ENCODE data around the gene MBNL3. TPM values are rescaled to one million over a fixed set of nuclear protein-coding genes. Genes with fewer than 3 reads are reported as not detected.

MBNL3 gene
- polyA plus RNA-seq, 1 of the 3 experiments (the other 2 are of a cell fraction): 0.21 TPM

DNA sequence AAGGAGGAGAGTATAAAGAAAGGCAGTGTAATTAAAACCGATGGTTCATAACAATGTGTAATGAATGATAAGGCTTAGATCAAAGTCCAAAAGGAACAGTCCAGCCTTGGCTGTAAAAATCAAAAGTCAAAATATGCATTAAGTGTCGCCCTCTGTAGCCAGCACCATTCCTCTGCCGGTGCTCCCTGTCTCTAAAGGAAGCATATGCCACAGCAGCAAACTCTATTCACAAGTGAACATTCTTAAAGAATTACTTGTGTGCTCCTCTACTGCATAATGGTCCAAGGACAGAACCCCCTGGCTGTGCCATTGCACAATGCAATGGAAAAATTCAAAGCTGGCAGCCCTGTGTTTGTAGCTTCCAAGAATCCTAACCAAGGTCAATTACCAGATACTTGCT lies 16.3 kb upstream of the MBNL3 start:
- no peak overlapping the region for H3K9ac ChIP-seq
- CTCF ChIA-PET: no interaction called here
- H3K4me3 ChIP-seq (ENCODE audit: low read depth in 2 of 2, low read length in 1 of 2): no peak overlapping the region
- DNase-seq: no peak
- no peaks in the 10 kb centered on the region for H3K36me3 ChIP-seq (replicated peaks in 1 of 2; ENCODE audit: control insufficient read depth in 1 of 2, insufficient read depth in 2 of 2, low read length in 1 of 2)
- H3K9me2 ChIP-seq: no peaks in the 10 kb centered on the region
- TF ChIP-seq, protein P1, sequence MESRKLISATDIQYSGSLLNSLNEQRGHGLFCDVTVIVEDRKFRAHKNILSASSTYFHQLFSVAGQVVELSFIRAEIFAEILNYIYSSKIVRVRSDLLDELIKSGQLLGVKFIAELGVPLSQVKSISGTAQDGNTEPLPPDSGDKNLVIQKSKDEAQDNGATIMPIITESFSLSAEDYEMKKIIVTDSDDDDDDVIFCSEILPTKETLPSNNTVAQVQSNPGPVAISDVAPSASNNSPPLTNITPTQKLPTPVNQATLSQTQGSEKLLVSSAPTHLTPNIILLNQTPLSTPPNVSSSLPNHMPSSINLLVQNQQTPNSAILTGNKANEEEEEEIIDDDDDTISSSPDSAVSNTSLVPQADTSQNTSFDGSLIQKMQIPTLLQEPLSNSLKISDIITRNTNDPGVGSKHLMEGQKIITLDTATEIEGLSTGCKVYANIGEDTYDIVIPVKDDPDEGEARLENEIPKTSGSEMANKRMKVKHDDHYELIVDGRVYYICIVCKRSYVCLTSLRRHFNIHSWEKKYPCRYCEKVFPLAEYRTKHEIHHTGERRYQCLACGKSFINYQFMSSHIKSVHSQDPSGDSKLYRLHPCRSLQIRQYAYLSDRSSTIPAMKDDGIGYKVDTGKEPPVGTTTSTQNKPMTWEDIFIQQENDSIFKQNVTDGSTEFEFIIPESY (IDR thresholded peaks at IDR 0.05; ENCODE audit: borderline replicate concordance, low read depth): no peak
- TF ChIP-seq RFX5 (IDR thresholded peaks at IDR 0.05; ENCODE audit: low read length): no peak
- TF ChIP-seq, protein P2, sequence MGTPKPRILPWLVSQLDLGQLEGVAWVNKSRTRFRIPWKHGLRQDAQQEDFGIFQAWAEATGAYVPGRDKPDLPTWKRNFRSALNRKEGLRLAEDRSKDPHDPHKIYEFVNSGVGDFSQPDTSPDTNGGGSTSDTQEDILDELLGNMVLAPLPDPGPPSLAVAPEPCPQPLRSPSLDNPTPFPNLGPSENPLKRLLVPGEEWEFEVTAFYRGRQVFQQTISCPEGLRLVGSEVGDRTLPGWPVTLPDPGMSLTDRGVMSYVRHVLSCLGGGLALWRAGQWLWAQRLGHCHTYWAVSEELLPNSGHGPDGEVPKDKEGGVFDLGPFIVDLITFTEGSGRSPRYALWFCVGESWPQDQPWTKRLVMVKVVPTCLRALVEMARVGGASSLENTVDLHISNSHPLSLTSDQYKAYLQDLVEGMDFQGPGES (IDR thresholded peaks at IDR 0.05; ENCODE audit: low read depth, low read length): no peak
- TF ChIP-seq FOXJ3 (CRISPR knock-in tag; IDR thresholded peaks at IDR 0.05): no peak
- TF ChIP-seq NFIC (IDR thresholded peaks at IDR 0.05; ENCODE audit: borderline replicate concordance): no peak
- TF ChIP-seq GABPA (IDR thresholded peaks at IDR 0.05; ENCODE audit: low read depth): no peak
- no peak for TF ChIP-seq GATA2 (CRISPR knock-in tag; IDR thresholded peaks at IDR 0.05)
- no peak for TF ChIP-seq RXRA (IDR thresholded peaks at IDR 0.05; ENCODE audit: borderline replicate concordance, low read depth)
- no peak for TF ChIP-seq POLR2AphosphoS5 (IDR thresholded peaks at IDR 0.05; ENCODE audit: low read depth, low read length)
- TF ChIP-seq TCF12 (IDR thresholded peaks at IDR 0.05): no peak
- TF ChIP-seq, protein P3, sequence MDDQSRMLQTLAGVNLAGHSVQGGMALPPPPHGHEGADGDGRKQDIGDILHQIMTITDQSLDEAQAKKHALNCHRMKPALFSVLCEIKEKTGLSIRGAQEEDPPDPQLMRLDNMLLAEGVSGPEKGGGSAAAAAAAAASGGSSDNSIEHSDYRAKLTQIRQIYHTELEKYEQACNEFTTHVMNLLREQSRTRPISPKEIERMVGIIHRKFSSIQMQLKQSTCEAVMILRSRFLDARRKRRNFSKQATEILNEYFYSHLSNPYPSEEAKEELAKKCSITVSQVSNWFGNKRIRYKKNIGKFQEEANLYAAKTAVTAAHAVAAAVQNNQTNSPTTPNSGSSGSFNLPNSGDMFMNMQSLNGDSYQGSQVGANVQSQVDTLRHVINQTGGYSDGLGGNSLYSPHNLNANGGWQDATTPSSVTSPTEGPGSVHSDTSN (IDR thresholded peaks at IDR 0.05): no peak
- TF ChIP-seq YY1 (IDR thresholded peaks at IDR 0.05; ENCODE audit: low read depth): no peak
- no peak for TF ChIP-seq JUND (IDR thresholded peaks at IDR 0.05)
- TF ChIP-seq, protein P4, sequence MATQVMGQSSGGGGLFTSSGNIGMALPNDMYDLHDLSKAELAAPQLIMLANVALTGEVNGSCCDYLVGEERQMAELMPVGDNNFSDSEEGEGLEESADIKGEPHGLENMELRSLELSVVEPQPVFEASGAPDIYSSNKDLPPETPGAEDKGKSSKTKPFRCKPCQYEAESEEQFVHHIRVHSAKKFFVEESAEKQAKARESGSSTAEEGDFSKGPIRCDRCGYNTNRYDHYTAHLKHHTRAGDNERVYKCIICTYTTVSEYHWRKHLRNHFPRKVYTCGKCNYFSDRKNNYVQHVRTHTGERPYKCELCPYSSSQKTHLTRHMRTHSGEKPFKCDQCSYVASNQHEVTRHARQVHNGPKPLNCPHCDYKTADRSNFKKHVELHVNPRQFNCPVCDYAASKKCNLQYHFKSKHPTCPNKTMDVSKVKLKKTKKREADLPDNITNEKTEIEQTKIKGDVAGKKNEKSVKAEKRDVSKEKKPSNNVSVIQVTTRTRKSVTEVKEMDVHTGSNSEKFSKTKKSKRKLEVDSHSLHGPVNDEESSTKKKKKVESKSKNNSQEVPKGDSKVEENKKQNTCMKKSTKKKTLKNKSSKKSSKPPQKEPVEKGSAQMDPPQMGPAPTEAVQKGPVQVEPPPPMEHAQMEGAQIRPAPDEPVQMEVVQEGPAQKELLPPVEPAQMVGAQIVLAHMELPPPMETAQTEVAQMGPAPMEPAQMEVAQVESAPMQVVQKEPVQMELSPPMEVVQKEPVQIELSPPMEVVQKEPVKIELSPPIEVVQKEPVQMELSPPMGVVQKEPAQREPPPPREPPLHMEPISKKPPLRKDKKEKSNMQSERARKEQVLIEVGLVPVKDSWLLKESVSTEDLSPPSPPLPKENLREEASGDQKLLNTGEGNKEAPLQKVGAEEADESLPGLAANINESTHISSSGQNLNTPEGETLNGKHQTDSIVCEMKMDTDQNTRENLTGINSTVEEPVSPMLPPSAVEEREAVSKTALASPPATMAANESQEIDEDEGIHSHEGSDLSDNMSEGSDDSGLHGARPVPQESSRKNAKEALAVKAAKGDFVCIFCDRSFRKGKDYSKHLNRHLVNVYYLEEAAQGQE (IDR thresholded peaks at IDR 0.05; ENCODE audit: low read depth, low read length): no peak
- peaks cover 4% of the 10 kb centered on the region; the same call in 1 of the 2 replicates for H3K27me3 ChIP-seq (ENCODE audit: insufficient read depth)
- WGBS (ENCODE audit: low lambda C conversion rate): 24% methylated on average over 3 of the region's 3 CpGs
- no peaks in the 10 kb centered on the region for H3K4me1 ChIP-seq (ENCODE audit: control insufficient read depth in 1 of 2, insufficient read depth in 2 of 2, low read depth in 1 of 2, low read length in 1 of 2)
- H4K20me1 ChIP-seq (ENCODE audit: insufficient read depth): no peaks in the 10 kb centered on the region
- no peak overlapping the region for H2AFZ ChIP-seq (ENCODE audit: low read depth)
- no peak overlapping the region for H3K4me2 ChIP-seq
- H3K27ac ChIP-seq (ENCODE audit: low read depth in 2 of 2, low read length in 1 of 2): no peak overlapping the region
- no peaks in the 10 kb centered on the region for H3K9me3 ChIP-seq
- no peaks in the 10 kb centered on the region for H3F3A ChIP-seq (replicated peaks; ENCODE audit: insufficient read depth)
- H3K79me2 ChIP-seq (ENCODE audit: insufficient read depth): no peaks in the 10 kb centered on the region
- POLR2A ChIA-PET: no interaction called here
